ENCODE results near the gene CDK5.

The CDK5 gene

GRCh38 chr7:151073990-151074389, 16.3 kb upstream of the CDK5 start:
- DNase-seq (ENCODE audit: low read depth in 2 of 2): no peak

- DNase-seq (ENCODE audit: low read depth in 2 of 2): no peak
Observed at GRCh38 chr7:151071032-151071866, 13.6 kb upstream of the CDK5 start.

DNA sequence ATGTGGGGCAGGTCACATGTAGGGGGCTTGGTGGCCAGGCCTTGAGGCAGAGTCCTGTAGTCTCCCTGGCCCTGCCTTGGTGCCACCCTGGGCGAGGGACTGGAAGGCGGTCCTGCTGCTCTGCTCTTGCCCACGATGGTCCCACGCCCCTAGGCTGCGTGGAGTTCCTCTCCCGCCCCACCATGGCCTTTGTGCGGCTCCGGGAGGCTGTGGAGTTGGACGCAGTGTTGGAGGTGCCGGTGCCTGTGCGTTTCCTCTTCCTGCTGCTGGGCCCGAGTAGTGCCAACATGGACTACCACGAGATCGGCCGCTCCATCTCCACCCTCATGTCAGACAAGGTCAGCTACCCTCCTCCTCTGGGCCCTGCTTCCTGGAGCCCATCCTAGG, 12.9 kb upstream of the CDK5 start:
- no peak for DNase-seq (ENCODE audit: low read depth in 2 of 2)

- DNase-seq (ENCODE audit: low read depth in 2 of 2): no peak
Observed at GRCh38 chr7:151069841-151070573, 12.3 kb upstream of the CDK5 start.

DNA sequence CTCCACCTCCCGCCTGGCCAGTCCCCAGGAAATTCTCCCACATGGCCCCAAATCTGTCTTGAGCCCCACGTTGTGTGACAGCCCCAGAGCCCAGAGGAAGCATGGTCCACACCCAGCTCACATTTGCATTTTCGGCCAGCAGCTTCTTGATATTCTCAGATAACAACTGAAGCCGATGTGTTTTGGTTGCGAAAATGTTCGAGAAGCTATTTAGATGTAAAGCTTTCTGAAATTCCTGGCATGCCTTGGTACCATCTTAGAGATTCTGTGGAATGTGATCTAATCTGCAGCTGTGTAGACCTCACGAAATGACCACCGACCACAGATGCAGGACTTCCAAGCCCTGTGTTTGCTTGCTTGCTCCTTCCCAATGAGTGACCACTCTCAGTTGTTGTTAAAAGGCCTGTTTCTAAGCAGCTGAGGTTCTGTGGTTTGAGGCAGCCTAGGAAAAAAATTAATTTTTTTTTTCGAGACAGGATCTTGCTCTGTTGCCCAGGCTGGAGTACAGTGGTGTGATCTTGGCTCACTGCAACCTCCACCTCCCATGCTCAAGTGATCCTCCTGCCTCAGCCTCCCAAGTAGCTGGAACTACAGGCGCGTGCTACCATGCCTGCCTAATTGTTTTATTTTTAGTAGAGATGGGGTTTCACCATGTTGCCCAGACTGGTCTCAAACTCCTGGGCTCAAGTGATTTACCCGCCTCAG, 10.5 kb upstream of the CDK5 start:
- no peak for DNase-seq (ENCODE audit: low read depth in 2 of 2)

DNA sequence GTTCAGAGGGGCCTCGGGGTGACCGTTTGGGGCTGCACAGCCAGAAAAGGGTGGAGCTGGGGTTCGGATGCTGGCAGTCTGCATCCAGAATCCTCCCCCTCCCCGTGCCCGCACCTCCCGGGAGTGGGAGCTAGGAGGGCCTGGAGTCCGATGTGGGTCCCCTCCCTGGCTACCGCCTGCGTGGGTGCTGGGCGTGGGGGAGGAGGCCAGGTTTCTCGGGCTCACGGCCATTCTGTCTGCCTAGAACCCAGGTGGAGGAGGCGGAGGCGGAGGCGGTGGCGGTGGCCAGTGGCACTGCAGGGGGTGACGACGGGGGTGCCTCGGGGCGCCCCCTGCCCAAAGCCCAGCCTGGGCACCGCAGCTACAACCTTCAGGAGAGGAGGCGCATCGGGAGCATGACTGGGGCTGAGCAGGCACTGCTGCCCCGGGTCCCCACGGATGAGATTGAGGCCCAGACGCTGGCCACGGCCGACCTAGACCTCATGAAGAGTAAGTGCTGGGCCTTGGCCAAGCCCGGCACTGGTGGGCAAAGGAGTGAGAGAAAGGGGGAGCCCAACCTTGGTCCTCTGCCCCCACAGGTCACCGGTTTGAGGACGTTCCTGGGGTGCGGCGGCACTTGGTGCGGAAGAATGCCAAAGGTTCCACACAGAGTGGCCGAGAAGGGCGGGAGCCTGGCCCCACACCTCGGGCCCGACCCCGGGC, 8.7 kb upstream of the CDK5 start:
- no peak for DNase-seq (ENCODE audit: low read depth in 2 of 2)

DNA sequence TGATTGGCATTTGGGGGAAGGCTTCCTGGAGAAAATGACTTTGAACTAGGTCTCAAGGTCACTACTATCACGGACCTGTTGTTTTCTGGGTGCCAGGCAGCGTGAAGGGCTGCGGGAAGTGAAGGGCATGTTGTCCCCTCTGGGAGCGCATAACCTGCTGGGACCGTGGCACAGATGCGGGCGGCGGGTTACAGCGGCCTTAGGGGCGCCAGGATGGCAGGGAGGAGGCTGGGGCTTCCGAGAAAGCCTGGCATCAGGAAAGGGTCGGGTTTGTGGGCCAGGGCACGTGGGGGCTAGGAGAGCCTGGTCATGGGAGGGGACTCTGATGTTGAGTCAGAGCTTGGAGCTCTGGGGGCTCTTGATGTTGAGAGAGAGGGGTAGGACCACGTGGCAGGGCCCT, 7.8 kb upstream of the CDK5 start:
- DNase-seq (ENCODE audit: low read depth in 2 of 2): no peak

DNA sequence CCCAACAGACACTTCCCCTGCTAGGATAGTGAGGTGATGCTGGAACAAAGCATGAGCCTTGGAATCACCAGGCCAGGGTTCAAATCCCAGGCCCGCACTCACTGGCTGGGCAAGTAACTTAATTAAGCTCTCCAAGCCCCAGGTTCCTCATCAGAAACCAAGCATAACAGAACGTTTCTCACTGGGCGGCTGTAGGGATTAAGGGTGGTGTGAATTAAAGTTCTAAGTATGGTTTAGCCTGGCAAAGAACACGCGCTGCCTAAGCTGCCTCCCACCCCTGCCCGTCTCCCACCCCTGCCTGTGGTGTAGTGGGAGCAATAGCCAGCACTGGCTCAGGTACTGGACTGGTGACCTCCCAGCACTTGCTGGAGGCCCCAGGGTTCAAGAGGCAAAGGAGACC, 7.3 kb upstream of the CDK5 start:
- no peak for DNase-seq (ENCODE audit: low read depth in 2 of 2)

GRCh38 chr7:151064454-151064853, 6.8 kb upstream of the CDK5 start:
- no peak for DNase-seq (ENCODE audit: low read depth in 2 of 2)

DNA sequence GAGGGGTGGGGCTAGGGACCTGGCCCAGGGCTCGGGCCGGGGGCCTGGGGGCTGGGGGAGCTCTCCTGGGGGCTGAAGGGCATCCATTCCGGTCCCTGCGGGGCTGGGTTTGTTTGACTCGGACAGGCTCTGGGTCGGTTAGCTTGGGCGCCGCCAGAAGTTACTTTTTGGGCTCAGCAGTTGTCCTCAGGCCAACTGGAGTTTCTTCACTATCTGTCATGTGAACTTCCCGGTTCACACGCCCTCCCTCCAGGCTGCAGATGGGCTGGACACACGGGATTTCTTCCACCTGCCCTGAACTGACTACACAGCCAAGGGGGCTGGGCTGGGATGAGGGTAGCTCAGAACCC, 5.5 kb upstream of the CDK5 start:
- DNase-seq (ENCODE audit: low read depth in 2 of 2): no peak

GRCh38 chr7:151062399-151063211, 4.9 kb upstream of the CDK5 start:
- DNase-seq (ENCODE audit: low read depth in 2 of 2): no peak

- no peak for DNase-seq (ENCODE audit: low read depth in 2 of 2)
Observed at GRCh38 chr7:151062111-151062398, 4.4 kb upstream of the CDK5 start.

DNA sequence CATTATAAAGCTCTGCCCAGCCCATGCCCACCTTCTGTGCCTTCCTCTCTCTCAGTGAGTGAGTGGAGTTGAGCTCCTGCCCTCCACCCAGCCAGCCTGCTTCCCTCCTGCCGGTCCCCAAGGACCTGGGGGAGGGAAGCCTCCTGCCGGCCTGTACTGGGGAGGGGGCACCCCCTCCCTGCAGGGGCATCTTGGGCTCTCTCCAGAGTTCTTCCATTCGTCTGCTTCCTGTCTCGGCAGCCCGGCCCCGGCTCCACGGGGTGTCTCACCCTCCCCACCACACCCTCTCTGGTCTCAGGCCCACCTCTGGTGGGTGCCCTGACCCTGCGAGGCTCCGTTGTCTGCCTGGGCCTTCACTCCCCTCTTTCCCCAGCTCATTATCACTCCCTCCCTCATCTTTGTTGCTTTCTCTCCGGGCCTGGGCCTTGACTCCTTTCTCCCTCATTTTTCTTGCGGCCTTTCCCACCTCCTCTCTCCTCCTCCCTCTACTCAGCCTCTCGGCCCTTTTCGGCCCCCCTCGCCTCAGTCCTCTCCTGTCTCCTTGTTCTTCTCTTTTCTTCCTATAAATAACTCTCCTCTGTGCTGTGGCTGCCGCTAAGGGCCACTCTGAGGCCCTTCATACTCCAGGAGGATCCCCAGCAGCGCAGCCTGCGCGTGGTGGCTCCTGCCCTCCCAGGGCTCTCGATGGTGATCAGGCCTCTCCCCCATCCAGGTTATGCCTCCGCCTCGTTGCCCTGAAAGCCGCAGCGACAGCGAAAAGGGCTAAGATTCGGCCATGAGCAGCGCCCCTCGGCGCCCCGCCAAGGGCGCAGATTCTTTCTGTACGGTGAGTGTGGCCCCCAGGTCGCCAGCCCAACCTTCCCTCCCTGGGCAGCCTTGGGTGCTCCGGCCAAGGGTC, 3.8 kb upstream of the CDK5 start:
- DNase-seq (ENCODE audit: low read depth in 2 of 2): no peak

GRCh38 chr7:151060416-151061212, 2.9 kb upstream of the CDK5 start:
- no peak for DNase-seq (ENCODE audit: low read depth in 2 of 2)

DNA sequence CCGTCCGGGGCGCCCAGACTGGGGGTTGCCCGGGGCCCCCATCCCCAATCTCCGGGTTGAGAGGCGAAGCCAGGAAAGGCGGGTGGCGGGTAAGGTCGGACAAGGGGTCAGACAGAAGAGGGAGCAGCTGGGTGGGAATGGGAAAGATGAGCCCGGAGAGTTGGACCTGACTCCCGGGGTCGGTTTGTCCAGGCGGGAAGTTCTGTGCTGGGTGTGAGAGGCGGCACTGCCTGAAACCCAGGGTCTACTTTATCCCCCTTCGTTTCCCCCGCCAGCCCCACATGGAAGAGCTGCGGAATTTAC, 2.4 kb upstream of the CDK5 start:
- no peak for DNase-seq (ENCODE audit: low read depth in 2 of 2)

DNA sequence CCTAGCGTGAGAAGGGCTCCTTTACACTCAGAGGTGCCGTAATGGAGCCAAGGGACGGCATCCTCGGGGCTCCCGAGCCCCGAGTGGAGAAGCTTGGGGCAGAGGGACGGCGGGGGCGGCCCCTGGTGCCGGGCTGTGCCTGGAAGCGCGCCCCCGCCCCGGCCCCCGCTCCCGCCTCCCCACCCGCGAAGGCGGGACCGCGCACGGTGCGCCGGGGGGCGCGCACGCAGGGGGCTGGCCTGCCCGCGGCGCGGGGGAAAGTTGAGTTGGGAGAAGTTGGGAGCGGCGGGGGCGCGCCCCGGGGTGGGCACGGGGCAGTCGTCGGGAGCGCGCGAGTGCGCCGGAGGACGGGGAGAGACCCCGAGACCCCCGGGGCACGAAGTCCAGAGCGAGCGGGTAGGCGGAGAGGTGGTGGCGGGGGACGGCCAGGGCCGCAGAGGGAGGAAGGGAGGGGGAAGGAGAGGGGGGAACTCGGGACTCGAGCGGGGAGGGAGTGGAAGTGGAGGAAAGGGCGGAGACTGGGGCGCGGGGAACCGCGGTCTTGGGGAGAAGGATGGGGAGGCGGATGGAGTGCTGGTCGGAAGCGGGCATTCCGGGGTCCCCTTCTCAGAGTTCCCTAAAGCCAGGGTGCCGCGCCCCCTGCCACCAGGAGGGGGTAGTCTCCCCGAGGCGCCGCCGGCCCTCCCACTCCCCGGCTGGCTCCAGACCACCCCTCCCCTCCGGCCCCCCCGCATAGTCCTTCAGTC, 1.8 kb upstream of the CDK5 start, which contains the start of gene SLC4A2:
Gene SLC4A2 (plus strand): TSS at position 223 of the 746 bp plus-strand sequence. CDS start 2,399 bp downstream, outside the sequence.
- peak; percentile 43 for DNase-seq (ENCODE audit: low read depth in 2 of 2)

DNA sequence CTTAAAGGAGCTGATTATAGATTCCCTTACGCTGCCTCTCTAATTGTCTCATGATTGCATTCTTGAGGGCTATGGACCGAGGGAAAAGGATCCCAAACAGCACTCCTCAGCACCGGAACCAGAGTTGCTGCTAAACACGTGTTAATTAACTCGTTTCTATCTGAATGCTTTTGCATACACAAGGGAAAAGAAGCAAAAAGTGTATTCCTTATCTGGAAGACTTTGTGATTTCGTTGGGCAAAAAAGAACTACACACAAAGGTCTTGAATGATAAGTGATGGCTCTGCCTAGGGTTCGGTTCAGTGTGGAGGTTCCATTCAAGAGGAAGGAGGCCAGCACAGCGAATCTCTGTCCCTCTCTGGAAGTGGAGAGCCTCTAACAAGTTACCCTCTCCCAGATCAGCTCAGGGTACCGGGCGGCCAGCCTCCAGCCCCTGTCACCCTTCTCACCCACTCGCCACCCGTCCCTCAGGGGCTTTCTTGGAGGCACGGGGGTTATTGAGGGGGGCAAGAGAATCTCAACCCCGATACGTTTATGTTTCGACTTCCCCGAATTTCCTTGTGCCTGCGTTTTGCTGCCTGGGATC, 1.2 kb upstream of the CDK5 start:
- no peak for DNase-seq (ENCODE audit: low read depth in 2 of 2)

DNA sequence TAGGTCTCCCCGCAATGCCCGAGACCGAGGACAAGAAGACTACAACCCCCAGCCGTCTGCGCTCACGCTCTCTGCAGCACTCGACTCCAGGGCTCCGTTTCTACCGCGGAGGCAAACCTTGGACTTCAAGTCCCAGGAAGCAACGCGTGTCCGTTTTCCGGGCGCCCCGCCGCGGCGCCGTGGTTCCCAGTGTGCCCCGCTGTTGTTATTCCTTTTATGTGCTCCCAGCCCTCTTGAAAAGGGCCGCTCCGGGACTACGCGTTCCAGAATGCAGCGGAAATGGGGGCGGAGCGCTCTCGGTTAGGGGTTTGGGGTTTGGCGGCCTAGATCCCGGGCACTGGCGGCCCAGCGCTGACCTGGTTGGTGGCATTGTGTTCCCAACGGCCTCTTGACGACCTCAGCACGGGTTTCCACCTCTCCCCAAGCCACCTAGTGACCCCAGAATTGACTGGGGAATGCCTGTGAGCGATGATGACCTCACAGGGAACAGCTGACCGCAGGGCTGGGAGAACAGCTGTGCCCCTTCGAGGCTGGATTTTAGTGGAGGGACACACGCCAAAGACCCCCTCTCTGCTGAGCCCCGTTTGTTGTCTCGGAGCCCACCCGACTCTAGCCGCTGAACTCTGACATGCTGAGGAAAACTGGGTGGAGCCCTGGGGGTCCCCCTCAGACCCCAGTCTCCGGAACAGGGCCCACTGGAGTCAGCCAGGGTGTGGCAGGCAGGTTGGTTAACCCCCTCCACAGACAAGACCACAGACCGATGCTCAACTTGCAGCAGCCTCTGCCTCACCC, 488 bp upstream of the CDK5 start:
- DNase-seq (ENCODE audit: low read depth in 2 of 2): peak; percentile 92 to 93

All from stimulated activated CD8-positive, alpha-beta memory T cell treated with anti-CD3 and anti-CD28 coated beads, Interleukin-7, amount 100 ng/mL, for 1 hour (primary cell).